Natural killer cell (primary cell): Measurements from ENCODE around the gene LY9. TPM values are rescaled to one million over a fixed set of nuclear protein-coding genes. Genes with fewer than 3 reads are reported as not detected.

Source experiments
- ATAC-seq, 3 donors: fragments of 150-1000 bp in 2 of 3; fragments of 200-7000 bp in 1 of 3; cut with Tn5 transposase; 1 replicate in 1 of 3; 2 replicates in 2 of 3; pipeline ENCODE4 v1.10.0; 2021; ENCODE audit warnings: mild to moderate bottlenecking in 2 of 3, moderate library complexity in 2 of 3
- DNase-seq, 2 donors: peaks; one replicate each; pipeline versions ENCODE4 v3.0.0 to v3.0.0-alpha.2; 2013 to 2021; ENCODE audit warnings: mixed read lengths in 1 of 2
- H3K27ac ChIP-seq: one replicate; pipeline ENCODE4 v1.5.1; 2013; ENCODE audit warnings: mild to moderate bottlenecking, low read length
- H3K27me3 ChIP-seq: one replicate; pipeline ENCODE4 v1.6.1; 2013; ENCODE audit warnings: low read length; ENCODE audit not compliant: control insufficient read depth, insufficient read depth
- H3K36me3 ChIP-seq: one replicate; pipeline ENCODE4 v1.6.1; 2013; ENCODE audit warnings: low read length; ENCODE audit not compliant: control insufficient read depth, insufficient read depth
- H3K4me1 ChIP-seq: one replicate; pipeline ENCODE4 v1.6.1; 2013; ENCODE audit warnings: low read length; ENCODE audit not compliant: control insufficient read depth, insufficient read depth
- H3K4me3 ChIP-seq: one replicate; pipeline ENCODE4 v1.5.1; 2013; ENCODE audit warnings: low read length
- H3K9me3 ChIP-seq: one replicate; pipeline ENCODE4 v1.6.1; 2013; ENCODE audit warnings: low read length; ENCODE audit not compliant: control insufficient read depth, insufficient read depth
- H3K27ac Mint-ChIP-seq, 2 donors: one replicate each; pipeline ENCODE4 v1.8.0; 2022; ENCODE audit warnings: mild to moderate bottlenecking in 2 of 2, mixed read lengths in 2 of 2, moderate library complexity in 1 of 2
- H3K27me3 Mint-ChIP-seq, 2 donors: one replicate each; pipeline ENCODE4 v1.8.0; 2022; ENCODE audit warnings: low read depth in 2 of 2, mixed read lengths in 2 of 2
- H3K36me3 Mint-ChIP-seq: one replicate; pipeline ENCODE4 v1.8.0; 2022; ENCODE audit warnings: mixed read lengths
- H3K4me1 Mint-ChIP-seq, 2 donors: one replicate each; pipeline ENCODE4 v1.8.0; 2022; ENCODE audit warnings: mixed read lengths in 2 of 2
- H3K4me3 Mint-ChIP-seq: one replicate; pipeline ENCODE4 v1.8.0; 2022; ENCODE audit warnings: mild to moderate bottlenecking, moderate library complexity, mixed read lengths
- H3K9me3 Mint-ChIP-seq, 2 donors: one replicate each; pipeline ENCODE4 v1.8.0; 2022; ENCODE audit warnings: mixed read lengths in 2 of 2
- CTCF ChIP-seq: fragments of 200-600 bp; IDR thresholded peaks from one replicate; pipeline ENCODE4 v1.8.0; 2022; ENCODE audit warnings: antibody characterized with exemption
- WGBS: methylation state at CpG from one replicate; pipeline ENCODE4 v1.1.7; 2013; ENCODE audit warnings: missing lambda C conversion rate; ENCODE audit not compliant: insufficient coverage; 5-methylcytosine and 5-hydroxymethylcytosine counted together
- intact Hi-C: fragments of 100-400 bp; cut with micrococcal nuclease; formaldehyde crosslinking; loops from one replicate; pipeline ENCODE4 v1.14.2; 2022
- total RNA-seq, 4 donors: library from RNA; stranded (reverse); fragments of 120-200 nt in 1 of 4; gene quantifications; one replicate each; pipeline versions ENCODE4 v1.2.3 to v1.2.4, GENCODE V29; 2013 to 2022

Gene LY9
- total RNA-seq, 3 donors from 2014 or later (not counting 1 experiment from before 2014, with no cell fraction given), result 30.3 to 47.1 (median 34.4) TPM

GRCh38 chr1:160806784-160807183, 10.8 kb downstream of the LY9 start:
- Mint-ChIP-seq H3K9me3 (peaks cover 5 to 12% of the 10 kb centered on the region in 2 donors), H3K36me3 (peaks cover 31% of the 10 kb centered on the region), H3K4me3 (peak overlapping the region; percentile 59), H3K27ac (peak overlapping the region; percentile 64 to 67), H3K4me1 (peaks cover 33 to 55% of the 10 kb centered on the region in 2 donors), H3K27me3 (no peaks in the 10 kb centered on the region)
- peaks cover 7% of the 10 kb centered on the region for H3K9me3 ChIP-seq
- no peak overlapping the region for H3K27ac ChIP-seq
- ATAC-seq (no peak), DNase-seq (no peak)
- H3K4me1 ChIP-seq, result peaks cover 24% of the 10 kb centered on the region
- peaks cover 23% of the 10 kb centered on the region for H3K36me3 ChIP-seq
- intact Hi-C loops, result no loop called here
- TF ChIP-seq CTCF, result no peak
- no peaks in the 10 kb centered on the region for H3K27me3 ChIP-seq
- H3K4me3 ChIP-seq, result no peak overlapping the region

DNA sequence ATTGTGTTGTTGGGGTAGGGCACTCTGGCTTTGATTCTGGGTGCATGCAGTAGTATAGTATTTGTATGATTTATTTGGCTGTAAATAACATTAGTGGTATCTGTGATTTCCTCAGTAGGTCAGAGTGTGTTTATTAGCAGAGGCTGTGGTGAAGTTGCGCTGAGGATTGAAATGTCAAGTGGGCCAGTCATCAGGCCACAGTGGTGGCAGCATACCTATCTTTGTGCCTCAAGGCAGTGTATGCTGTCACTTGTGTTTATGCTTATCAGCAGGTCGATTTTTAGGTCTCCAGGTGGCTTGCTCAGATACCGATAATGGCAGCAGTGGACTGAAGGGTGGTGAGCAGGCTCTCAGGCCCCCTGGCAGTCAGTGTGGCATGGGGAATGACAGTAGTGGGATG, 11.3 kb downstream of the LY9 start:
- TF ChIP-seq CTCF, result no peak
- ATAC-seq, result peak in 2 of 3 donors; percentile 44 to 53
- H3K36me3 ChIP-seq, result peaks cover 21% of the 10 kb centered on the region
- H3K27me3 ChIP-seq, result no peaks in the 10 kb centered on the region
- intact Hi-C loops, result no loop called here
- H3K36me3 Mint-ChIP-seq, result peaks cover 35% of the 10 kb centered on the region
- H3K27ac ChIP-seq, result no peak overlapping the region
- no peak overlapping the region for H3K4me3 ChIP-seq
- peaks cover 5 to 12% of the 10 kb centered on the region in 2 donors for H3K9me3 Mint-ChIP-seq
- peak overlapping the region; percentile 64 to 67 for H3K27ac Mint-ChIP-seq
- peak overlapping the region; percentile 59 for H3K4me3 Mint-ChIP-seq
- WGBS, result 61% methylated on average over 3 of the region's 3 CpGs
- DNase-seq, result no peak
- H3K4me1 ChIP-seq, result peaks cover 19% of the 10 kb centered on the region
- peaks cover 33 to 58% of the 10 kb centered on the region in 2 donors for H3K4me1 Mint-ChIP-seq
- no peaks in the 10 kb centered on the region for H3K27me3 Mint-ChIP-seq
- H3K9me3 ChIP-seq, result peaks cover 7% of the 10 kb centered on the region

DNA sequence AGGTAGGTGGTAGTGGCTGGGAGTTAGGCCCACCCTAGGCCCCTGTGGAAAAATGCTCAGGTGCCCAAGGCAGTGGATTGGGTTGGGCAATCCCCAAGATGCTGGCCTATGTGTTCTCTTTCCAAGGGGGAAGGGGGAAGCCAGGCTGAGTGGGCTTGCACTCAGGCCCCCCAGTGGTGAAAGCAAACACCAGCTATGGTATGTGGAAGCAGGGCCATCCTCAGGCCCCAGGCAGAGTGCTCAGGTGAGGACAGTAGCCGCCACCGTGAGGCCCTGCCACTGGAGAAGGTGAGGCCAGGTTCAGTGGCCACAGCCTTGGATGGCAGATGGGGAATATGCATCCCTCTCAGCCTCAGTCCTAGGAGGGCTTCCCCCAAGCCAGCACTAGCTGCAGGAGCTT, 11.8 kb downstream of the LY9 start:
- WGBS, result 100% methylated on average over 2 of the region's 2 CpGs
- Mint-ChIP-seq H3K36me3 (peaks cover 35% of the 10 kb centered on the region), H3K27me3 (no peaks in the 10 kb centered on the region), H3K9me3 (peaks cover 5 to 12% of the 10 kb centered on the region in 2 donors), H3K27ac (peak overlapping the region in 1 of 2 donors; percentile 67), H3K4me3 (no peak overlapping the region), H3K4me1 (peaks cover 33 to 58% of the 10 kb centered on the region in 2 donors)
- Histone ChIP-seq H3K36me3 (peaks cover 17% of the 10 kb centered on the region), H3K9me3 (peaks cover 7% of the 10 kb centered on the region), H3K27me3 (no peaks in the 10 kb centered on the region), H3K27ac (no peak overlapping the region), H3K4me3 (no peak overlapping the region), H3K4me1 (peaks cover 17% of the 10 kb centered on the region)
- ATAC-seq (no peak), DNase-seq (no peak)
- TF ChIP-seq CTCF, result no peak
- intact Hi-C loops, result no loop called here

DNA sequence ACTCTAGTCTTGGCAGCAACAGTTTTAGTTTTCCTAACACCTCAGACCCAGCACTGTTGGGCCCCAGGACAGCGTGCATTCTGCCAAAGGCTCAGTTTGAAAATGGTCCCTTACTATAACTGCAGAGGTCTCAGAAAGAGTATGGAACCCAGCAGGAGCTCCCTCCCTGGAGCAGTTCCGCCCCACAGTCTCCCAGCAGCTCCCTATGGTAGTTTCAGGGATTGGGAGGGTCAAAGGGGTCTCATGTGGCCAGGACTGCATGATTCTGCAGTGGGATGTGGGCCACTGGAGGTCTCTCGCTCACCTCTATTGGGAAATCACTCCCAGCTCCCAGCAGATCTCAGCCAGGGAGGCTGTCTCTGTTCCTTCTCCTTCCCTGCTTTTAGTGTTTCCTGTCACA, 12.3 kb downstream of the LY9 start:
- Histone ChIP-seq H3K36me3 (peaks cover 20% of the 10 kb centered on the region), H3K9me3 (peaks cover 7% of the 10 kb centered on the region), H3K27ac (no peak overlapping the region), H3K4me1 (peaks cover 17% of the 10 kb centered on the region), H3K4me3 (no peak overlapping the region), H3K27me3 (no peaks in the 10 kb centered on the region)
- no peak overlapping the region for H3K27ac Mint-ChIP-seq
- TF ChIP-seq CTCF, result no peak
- peaks cover 33 to 58% of the 10 kb centered on the region in 2 donors for H3K4me1 Mint-ChIP-seq
- WGBS, result 97% methylated on average over 3 of the region's 3 CpGs
- no peaks in the 10 kb centered on the region for H3K27me3 Mint-ChIP-seq
- DNase-seq (no peak), ATAC-seq (no peak)
- peaks cover 35% of the 10 kb centered on the region for H3K36me3 Mint-ChIP-seq
- H3K4me3 Mint-ChIP-seq, result no peak overlapping the region
- peaks cover 5 to 12% of the 10 kb centered on the region in 2 donors for H3K9me3 Mint-ChIP-seq
- intact Hi-C loops, result no loop called here
